Tongue (tissue), 3 donors: ENCODE measurements around the gene PEX13. TPM values are rescaled to one million over a fixed set of nuclear protein-coding genes. Genes with fewer than 3 reads are reported as not detected.

Experiments used
- DNase-seq: peaks from one replicate; pipeline ENCODE4 v3.0.0-alpha.2; 2015
- small RNA-seq: library from RNA; depleted of rRNA; stranded (forward); fragments of <200 nt; gene quantifications from one replicate; pipeline ENCODE3, GENCODE V24; 2014; ENCODE audit warnings: low replicate concordance
- total RNA-seq: library from RNA; depleted of rRNA; stranded (reverse); fragments of >200 nt; gene quantifications from one replicate; pipeline ENCODE4 v1.2.3, GENCODE V29; 2014

PEX13 gene
- total RNA-seq, 1 donor from 2014 or later = 38.9 TPM

DNA sequence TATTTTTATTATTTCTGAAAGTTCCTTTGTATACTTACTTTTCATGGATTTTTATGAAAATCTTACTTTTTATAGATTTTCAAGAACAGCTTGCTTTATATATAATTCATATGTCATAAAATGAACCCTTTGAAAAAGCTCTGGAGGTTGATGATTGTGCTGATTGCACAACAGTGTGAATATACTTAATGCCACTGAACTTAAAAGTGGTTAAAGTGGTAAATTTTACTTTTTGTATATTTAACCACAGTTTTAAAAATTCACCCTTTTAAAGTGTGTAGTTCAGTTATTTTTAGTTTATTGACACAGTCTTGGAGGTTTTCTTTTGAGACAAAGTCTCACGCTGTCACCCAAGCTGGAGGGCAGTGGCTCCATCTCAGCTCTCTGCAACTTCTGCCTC lies 56.6 kb downstream of the PEX13 start:
- no peak for DNase-seq

DNA sequence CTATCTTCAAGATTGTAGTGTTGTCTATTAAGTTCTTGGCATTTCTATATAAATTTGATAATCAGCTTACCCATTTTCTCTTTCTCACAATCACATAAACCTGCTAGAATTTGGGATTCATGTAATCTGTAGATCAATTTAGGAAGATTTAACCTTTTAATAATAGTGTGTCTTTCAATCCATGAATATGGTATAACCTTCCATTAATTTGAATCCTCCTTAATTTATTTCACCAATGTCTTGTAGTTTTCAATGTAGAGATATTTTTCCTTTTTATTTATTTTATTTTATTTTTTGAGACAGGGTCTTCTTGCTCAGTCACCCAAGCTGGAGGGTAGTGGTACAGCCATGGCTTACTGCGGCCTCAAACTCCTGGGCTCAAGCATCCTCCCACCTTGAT lies 68.4 kb downstream of the PEX13 start:
- no peak for DNase-seq

DNA sequence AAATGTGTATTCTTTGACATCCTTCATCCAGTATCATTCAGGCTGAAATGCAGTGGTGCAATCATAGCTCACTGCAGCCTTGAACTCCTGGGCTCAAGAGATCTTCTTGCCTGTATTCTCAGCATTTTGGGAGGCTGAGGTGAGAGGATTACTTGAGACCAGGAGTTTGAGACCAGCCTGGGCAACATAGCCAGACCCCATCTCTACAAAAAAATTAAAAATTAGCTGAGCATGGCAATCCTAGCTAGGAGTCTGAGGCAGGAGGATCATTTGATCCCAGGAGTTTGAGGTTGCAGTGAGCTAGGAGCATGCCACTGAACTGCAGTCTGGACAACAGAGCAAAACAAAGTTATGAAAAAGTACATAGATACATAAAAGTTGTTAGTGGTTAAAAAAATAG lies 72.3 kb downstream of the PEX13 start:
- no peak for DNase-seq

DNA sequence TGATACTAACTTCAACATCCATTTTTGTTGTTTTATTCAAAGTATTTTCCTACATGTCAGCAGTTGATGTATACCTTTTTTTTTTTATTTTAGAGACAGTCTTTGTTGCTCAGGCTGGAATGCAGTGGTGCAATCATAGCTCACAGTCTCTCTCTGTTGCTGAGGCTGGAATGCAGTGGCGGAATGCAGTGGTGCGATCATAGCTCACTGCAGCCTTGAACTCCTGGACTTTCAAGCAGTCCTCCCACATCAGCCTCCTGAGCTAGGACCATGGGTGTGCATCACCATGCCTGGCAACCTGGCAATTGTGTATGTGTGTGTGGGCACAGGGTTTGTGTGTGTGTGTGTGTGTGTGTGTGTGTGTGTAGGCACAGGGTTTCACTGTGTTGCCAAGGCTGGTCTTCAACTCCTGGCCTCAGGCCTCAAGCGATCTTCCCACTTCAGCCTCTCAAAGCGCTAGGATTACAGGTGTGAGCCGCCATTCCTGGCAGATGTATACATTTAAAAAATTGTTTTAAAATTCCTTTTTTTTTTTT lies 72.9 kb downstream of the PEX13 start:
- no peak for DNase-seq

DNA sequence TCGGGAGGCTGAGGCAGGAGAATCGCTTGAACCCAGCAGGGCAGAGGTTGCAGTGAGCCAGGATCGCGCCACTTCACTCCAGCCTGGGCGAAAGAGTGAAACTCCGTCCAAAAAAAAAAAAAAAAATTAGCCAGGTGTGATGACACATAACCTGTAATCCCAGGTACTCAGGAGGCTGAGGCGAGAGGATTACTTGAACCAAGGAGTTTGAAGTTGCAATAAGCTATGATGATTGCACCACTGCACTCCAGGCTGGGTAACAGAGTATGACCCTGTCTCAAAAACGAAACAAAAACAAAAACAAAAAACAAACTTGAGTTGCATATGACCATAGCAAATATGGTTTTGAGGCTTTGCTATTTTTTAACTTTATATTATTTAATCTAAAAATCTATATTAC lies 74.0 kb downstream of the PEX13 start:
- no peak for DNase-seq

DNA sequence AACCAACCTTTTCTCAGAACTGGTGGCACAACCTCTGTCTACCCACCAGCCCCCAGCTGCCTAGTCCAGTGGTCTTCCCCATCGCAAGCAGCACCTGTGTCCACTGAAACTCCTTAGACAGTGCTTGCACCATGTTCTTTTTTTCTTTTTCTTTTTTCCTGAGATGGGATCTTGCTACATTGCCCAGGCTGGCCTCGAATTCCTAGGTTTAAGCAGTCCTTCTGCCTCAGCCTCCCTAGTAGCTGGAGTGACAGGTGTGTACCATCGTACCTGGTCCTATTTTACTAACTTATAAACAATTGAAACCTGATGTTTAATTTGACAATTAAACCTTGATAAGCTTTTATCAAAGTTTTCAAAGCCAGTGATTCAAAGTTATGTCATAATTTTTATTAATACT lies 78.9 kb downstream of the PEX13 start:
- DNase-seq = no peak

DNA sequence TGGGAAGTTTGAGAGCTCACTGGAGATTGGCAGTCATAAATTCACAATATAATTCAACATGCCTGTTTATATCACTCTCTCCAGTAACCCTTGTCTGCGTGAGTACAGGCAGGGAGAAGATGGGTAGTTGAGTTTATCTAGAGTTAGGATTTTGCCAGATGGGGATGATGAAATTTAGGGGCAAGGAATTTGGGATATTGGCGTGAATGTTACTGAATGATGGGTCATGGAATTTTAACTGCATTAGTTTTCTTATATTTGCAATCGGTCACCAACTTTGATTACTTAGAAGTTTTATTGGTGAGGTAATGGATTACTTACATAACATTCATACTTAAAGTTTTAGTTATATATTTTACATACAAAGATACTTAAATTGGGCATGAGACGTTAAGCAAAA lies 83.3 kb downstream of the PEX13 start:
- DNase-seq = no peak

Small RNAs within 50 kb of the gene (small RNA-seq; reads per million reads assigned to genes)
- not detected for gene RNA5SP95

Other genes starting within 250 kb of the PEX13 start
- gene REL, start 136.1 kb upstream of the PEX13 start, total RNA-seq = 17.1 TPM
- gene PUS10, start 535 bp downstream of the PEX13 start, total RNA-seq = 8.2 TPM
- 15.2 TPM for gene SANBR, start 48.2 kb downstream of the PEX13 start, total RNA-seq
- 19.8 TPM for gene C2orf74, start 144.5 kb downstream of the PEX13 start, total RNA-seq